IMR-90 (cell line): ENCODE data around the gene FITM2. TPM values are rescaled to one million over a fixed set of nuclear protein-coding genes. Genes with fewer than 3 reads are reported as not detected.

Source experiments
- ATAC-seq: fragments of 200-7000 bp; cut with Tn5 transposase; 2 replicates; pipeline ENCODE4 v1.9.1; 2020; ENCODE audit warnings: low read depth, mild to moderate bottlenecking, moderate library complexity
- BruUV-seq: library from RNA; stranded (reverse); fragments of 400-500 nt; replicated peaks from 2 replicates; lab custom pipeline; 2021; lab: Mats Ljungman, UMichigan
- CTCF ChIA-PET: fragments of 300-600 bp; formaldehyde crosslinking; extraction: SDS; loops from one replicate; lab custom pipeline; 2021; ENCODE audit warnings: antibody characterized with exemption; lab: Yijun Ruan, JAX
- POLR2A ChIA-PET: fragments of 300-600 bp; sonication (Branson Sonifier 250); formaldehyde crosslinking; loops from one replicate; lab custom pipeline; 2022; ENCODE audit warnings: antibody characterized with exemption; ENCODE audit not compliant: unreplicated experiment; lab: Charles Lee
- DNase-seq: peaks from one replicate; pipeline ENCODE4 v3.0.0; 2013
- H2AFZ ChIP-seq: replicated peaks from 2 replicates; pipeline ENCODE3; 2013; ENCODE audit warnings: low read length, mild to moderate bottlenecking; ENCODE audit not compliant: poor library complexity
- H2AK5ac ChIP-seq: 2 replicates; pipeline ENCODE4 v1.6.1; 2013; ENCODE audit warnings: low read depth, low read length, inconsistent platforms
- H2AK9ac ChIP-seq: replicated peaks from 2 replicates; pipeline ENCODE3; 2013; ENCODE audit warnings: mild to moderate bottlenecking, low read depth, low read length, moderate library complexity; ENCODE audit not compliant: poor library complexity
- H2BK120ac ChIP-seq: 2 replicates; pipeline ENCODE4 v1.6.1; 2013; ENCODE audit warnings: low read depth, low read length, inconsistent platforms
- H2BK15ac ChIP-seq: 3 replicates; pipeline ENCODE4 v1.6.1; 2013; ENCODE audit warnings: low read depth, low read length, inconsistent platforms
- H2BK20ac ChIP-seq: 2 replicates; pipeline ENCODE4 v1.6.1; 2013; ENCODE audit warnings: low read depth, mild to moderate bottlenecking, inconsistent platforms, low read length, moderate library complexity
- H2BK5ac ChIP-seq: 2 replicates; pipeline ENCODE4 v1.6.1; 2013; ENCODE audit warnings: mild to moderate bottlenecking, low read depth, low read length, inconsistent platforms; ENCODE audit not compliant: poor library complexity, severe bottlenecking
- H3K14ac ChIP-seq: replicated peaks from 2 replicates; pipeline ENCODE4 v1.6.1; 2013; ENCODE audit warnings: low read depth, low read length, inconsistent platforms
- H3K18ac ChIP-seq: 2 replicates; pipeline ENCODE4 v1.6.1; 2013; ENCODE audit warnings: low read depth, low read length, control low read depth
- H3K23ac ChIP-seq: 2 replicates; pipeline ENCODE4 v1.6.1; 2013; ENCODE audit warnings: low read depth, low read length, inconsistent platforms
- H3K27ac ChIP-seq: 2 replicates; pipeline ENCODE4 v1.5.1; 2013; ENCODE audit warnings: mild to moderate bottlenecking, control low read depth, low read length; ENCODE audit not compliant: insufficient read depth
- H3K27me3 ChIP-seq: 2 replicates; pipeline ENCODE4 v1.6.1; 2013; ENCODE audit warnings: low read length; ENCODE audit not compliant: control insufficient read depth, insufficient read depth
- H3K36me3 ChIP-seq: 2 replicates; pipeline ENCODE4 v1.6.1; 2013; ENCODE audit warnings: low read length, mixed read lengths; ENCODE audit not compliant: control insufficient read depth, insufficient read depth
- H3K4ac ChIP-seq: 2 replicates; pipeline ENCODE4 v1.6.1; 2013; ENCODE audit warnings: low read depth, low read length, inconsistent platforms
- H3K4me1 ChIP-seq: 2 replicates; pipeline ENCODE4 v1.6.1; 2013; ENCODE audit warnings: low read length, mixed read lengths; ENCODE audit not compliant: control insufficient read depth, insufficient read depth
- H3K4me2 ChIP-seq: 2 replicates; pipeline ENCODE4 v1.6.1; 2013; ENCODE audit warnings: low read depth, mild to moderate bottlenecking, control low read depth, low read length, moderate library complexity
- H3K4me3 ChIP-seq: 2 replicates; pipeline ENCODE4 v1.5.1; 2013; ENCODE audit warnings: low read depth, mild to moderate bottlenecking, control low read depth, low read length, moderate library complexity; ENCODE audit not compliant: insufficient read depth
- H3K56ac ChIP-seq: 2 replicates; pipeline ENCODE4 v1.6.1; 2013; ENCODE audit warnings: low read length, inconsistent platforms; ENCODE audit not compliant: insufficient read depth; ENCODE audit errors: extremely low read depth
- H3K79me1 ChIP-seq, 2 experiments: 2 replicates each; pipeline ENCODE4 v1.6.1; 2013; ENCODE audit warnings: low read length in 2 of 2, inconsistent platforms in 1 of 2, low read depth in 1 of 2
- H3K9ac ChIP-seq: 2 replicates; pipeline ENCODE4 v1.6.1; 2013; ENCODE audit warnings: low read depth, low read length, control low read depth
- H3K9me1 ChIP-seq: 2 replicates; pipeline ENCODE4 v1.6.1; 2013; ENCODE audit warnings: low read length, inconsistent platforms; ENCODE audit not compliant: insufficient read depth
- H3K9me3 ChIP-seq: 2 replicates; pipeline ENCODE4 v1.6.1; 2013; ENCODE audit warnings: low read length; ENCODE audit not compliant: control insufficient read depth, insufficient read depth
- H4K20me1 ChIP-seq: 2 replicates; pipeline ENCODE4 v1.6.1; 2013; ENCODE audit warnings: low read length, inconsistent platforms; ENCODE audit not compliant: insufficient read depth
- H4K5ac ChIP-seq: 2 replicates; pipeline ENCODE4 v1.6.1; 2013; ENCODE audit warnings: mild to moderate bottlenecking, low read depth, low read length, control low read depth
- H4K8ac ChIP-seq, 2 experiments: 2 replicates each; pipeline ENCODE4 v1.6.1; 2013; ENCODE audit warnings: low read depth in 2 of 2, low read length in 2 of 2, control low read depth in 1 of 2, inconsistent platforms in 1 of 2
- H4K91ac ChIP-seq: 2 replicates; pipeline ENCODE4 v1.6.1; 2013; ENCODE audit warnings: low read depth, low read length, inconsistent platforms; ENCODE audit not compliant: insufficient read depth
- BHLHE40 ChIP-seq: fragments of 150-350 bp; IDR thresholded peaks from 2 replicates; pipeline ENCODE4 v1.6.1; 2016; ENCODE audit warnings: mild to moderate bottlenecking, low read depth, low read length
- CEBPB ChIP-seq: IDR thresholded peaks from 2 replicates; pipeline ENCODE4 v1.6.1; 2012; ENCODE audit warnings: low read depth, low read length, improper control_type of control experiment
- CHD1 ChIP-seq: IDR thresholded peaks from 2 replicates; pipeline ENCODE4 v1.6.1; 2012; ENCODE audit warnings: low read depth, low read length, improper control_type of control experiment
- MAFK ChIP-seq: IDR thresholded peaks from 2 replicates; pipeline ENCODE4 v1.6.1; 2012; ENCODE audit warnings: low read depth, low read length, improper control_type of control experiment
- MAZ ChIP-seq: IDR thresholded peaks from 2 replicates; pipeline ENCODE4 v1.6.1; 2012; ENCODE audit warnings: low read depth, mild to moderate bottlenecking, low read length, improper control_type of control experiment, moderate library complexity, borderline replicate concordance
- MXI1 ChIP-seq: IDR thresholded peaks from 2 replicates; pipeline ENCODE4 v1.6.1; 2012; ENCODE audit warnings: low read depth, mild to moderate bottlenecking, low read length, moderate library complexity, borderline replicate concordance
- NFE2L2 ChIP-seq: fragments of 150-350 bp; IDR thresholded peaks from 2 replicates; pipeline ENCODE4 v1.6.1; 2016; ENCODE audit warnings: low read depth, mild to moderate bottlenecking, low read length
- POLR2A ChIP-seq: IDR thresholded peaks from 2 replicates; pipeline ENCODE4 v1.6.1; 2012; ENCODE audit warnings: mild to moderate bottlenecking, low read depth, low read length
- RAD21 ChIP-seq: IDR thresholded peaks from 2 replicates; pipeline ENCODE4 v1.6.1; 2012; ENCODE audit warnings: low read length, improper control_type of control experiment
- RCOR1 ChIP-seq: IDR thresholded peaks from 2 replicates; pipeline ENCODE4 v1.6.1; 2012; ENCODE audit warnings: mild to moderate bottlenecking, low read length, improper control_type of control experiment; ENCODE audit not compliant: insufficient replicate concordance
- RFX5 ChIP-seq: IDR thresholded peaks from 2 replicates; pipeline ENCODE4 v1.8.0; 2012; ENCODE audit warnings: low read depth, mild to moderate bottlenecking, low read length, moderate library complexity
- WGBS, 2 experiments: methylation state at CpG; one replicate each; pipeline versions ENCODE4 v1.1.5 to v1.1.7; 2013; ENCODE audit warnings: missing lambda C conversion rate in 2 of 2; ENCODE audit not compliant: insufficient read length in 1 of 2; ENCODE audit errors: extremely low coverage in 2 of 2; 5-methylcytosine and 5-hydroxymethylcytosine counted together
- dilution Hi-C: fragments of 300-500 bp; cut with HindIII; formaldehyde crosslinking; loops from one replicate; pipeline ENCODE4 v1.14.3; 2018; ENCODE audit warnings: low sequenced_read_pairs; ENCODE audit not compliant: unreplicated experiment
- in situ Hi-C: fragments of 300-500 bp; cut with MboI; formaldehyde crosslinking; loops from 3 replicates; pipeline ENCODE4 v1.14.3; 2019; ENCODE audit warnings: low sequenced_read_pairs, inconsistent platforms, mixed read lengths
- intact Hi-C: fragments of 100-400 bp; cut with micrococcal nuclease; formaldehyde crosslinking; loops from 2 replicates; pipeline ENCODE4 v1.10.0; 2022
- polyA plus RNA-seq, 3 experiments: library from polyadenylated mRNA; depleted of rRNA; stranded (reverse); fragments of >200 nt; gene quantifications; 2 replicates each; pipeline ENCODE4 v1.2.3, GENCODE V29; 2012; ENCODE audit warnings: low replicate concordance in 1 of 3
- total RNA-seq: library from RNA; depleted of rRNA; stranded (reverse); fragments of >200 nt; gene quantifications from 2 replicates; pipeline ENCODE4 v1.2.3, GENCODE V29; 2012
- TF ChIP-seq, protein P1 (sequence below): conservative IDR thresholded peaks from 2 replicates; pipeline ENCODE4 v1.5.1; 2012; ENCODE audit warnings: mild to moderate bottlenecking, low read depth, low read length, improper control_type of control experiment
- TF ChIP-seq, protein P2 (sequence below): fragments of 150-350 bp; IDR thresholded peaks from 2 replicates; pipeline ENCODE4 v1.6.1; 2017; ENCODE audit warnings: mild to moderate bottlenecking, antibody characterized with exemption, low read length, low read depth
- TF ChIP-seq, protein P3 (sequence below): fragments of 150-350 bp; IDR thresholded peaks from 2 replicates; pipeline ENCODE4 v1.6.1; 2016; ENCODE audit warnings: low read depth, mild to moderate bottlenecking, low read length, moderate library complexity, borderline replicate concordance

FITM2 gene
- total and polyA plus RNA-seq, 2 of the 4 experiments (the other 2 are of a cell fraction): 3.4 to 6.5 TPM

DNA sequence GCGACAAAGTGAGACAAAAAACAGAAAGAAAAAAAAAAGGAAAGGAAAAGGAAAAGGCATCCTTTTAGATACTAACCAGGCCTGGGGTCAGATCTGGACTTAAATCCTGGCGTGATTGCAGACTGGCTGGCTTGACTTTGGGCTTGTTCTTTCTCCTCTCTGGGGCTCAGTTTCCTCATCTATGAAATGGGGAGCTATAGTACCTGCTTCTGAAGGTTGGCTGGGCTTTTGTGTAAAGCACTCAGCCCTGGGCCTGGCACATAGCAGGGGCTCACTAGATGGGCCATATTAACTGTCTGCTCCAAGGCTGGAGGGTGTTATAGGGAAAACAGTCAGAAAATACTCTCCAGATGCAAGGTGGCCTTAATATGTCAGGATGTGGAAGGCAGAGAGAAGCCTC is 24.7 kb upstream of the FITM2 start:
- 100% methylated on average over 1 of the region's 2 CpGs; no CpG with 5 or more reads in 1 of the 2 experiments for WGBS, 2 experiments
- no peak overlapping the region for H3K23ac ChIP-seq
- no peak overlapping the region for H2BK20ac ChIP-seq
- no peak for ATAC-seq
- no peak overlapping the region for H2BK120ac ChIP-seq
- ChIA-PET CTCF (no interaction called here), POLR2A (no interaction called here)
- H3K9ac ChIP-seq: no peak overlapping the region
- in situ Hi-C loops (no loop called here), dilution Hi-C loops (no loop called here), intact Hi-C loops (no loop called here)
- no peaks in the 10 kb centered on the region for H3K79me1 ChIP-seq
- H3K27me3 ChIP-seq: peaks cover 41% of the 10 kb centered on the region
- H3K27ac ChIP-seq: no peak overlapping the region
- BruUV-seq: no TSS peak
- no peak overlapping the region for H2AK9ac ChIP-seq
- no peak overlapping the region for H4K8ac ChIP-seq
- H3K18ac ChIP-seq: no peak overlapping the region
- H3K9me3 ChIP-seq: no peaks in the 10 kb centered on the region
- no peaks in the 10 kb centered on the region for H3K36me3 ChIP-seq
- H4K5ac ChIP-seq: no peak overlapping the region
- no peak overlapping the region for H4K91ac ChIP-seq
- H3K9me1 ChIP-seq: no peaks in the 10 kb centered on the region
- H3K14ac ChIP-seq: no peak overlapping the region
- no peaks in the 10 kb centered on the region for H3K4me1 ChIP-seq
- no peak overlapping the region for H3K4me3 ChIP-seq
- H3K56ac ChIP-seq: no peak overlapping the region
- H2AFZ ChIP-seq: no peak overlapping the region
- H2BK15ac ChIP-seq: no peak overlapping the region
- no peak overlapping the region for H3K4ac ChIP-seq
- H2BK5ac ChIP-seq: no peak overlapping the region
- no peak for TF ChIP-seq MAFK
- TF ChIP-seq RFX5: no peak
- TF ChIP-seq CEBPB: no peak
- TF ChIP-seq CHD1: no peak
- TF ChIP-seq MAZ: no peak
- no peak for TF ChIP-seq BHLHE40
- TF ChIP-seq MXI1: no peak
- TF ChIP-seq, protein P1, sequence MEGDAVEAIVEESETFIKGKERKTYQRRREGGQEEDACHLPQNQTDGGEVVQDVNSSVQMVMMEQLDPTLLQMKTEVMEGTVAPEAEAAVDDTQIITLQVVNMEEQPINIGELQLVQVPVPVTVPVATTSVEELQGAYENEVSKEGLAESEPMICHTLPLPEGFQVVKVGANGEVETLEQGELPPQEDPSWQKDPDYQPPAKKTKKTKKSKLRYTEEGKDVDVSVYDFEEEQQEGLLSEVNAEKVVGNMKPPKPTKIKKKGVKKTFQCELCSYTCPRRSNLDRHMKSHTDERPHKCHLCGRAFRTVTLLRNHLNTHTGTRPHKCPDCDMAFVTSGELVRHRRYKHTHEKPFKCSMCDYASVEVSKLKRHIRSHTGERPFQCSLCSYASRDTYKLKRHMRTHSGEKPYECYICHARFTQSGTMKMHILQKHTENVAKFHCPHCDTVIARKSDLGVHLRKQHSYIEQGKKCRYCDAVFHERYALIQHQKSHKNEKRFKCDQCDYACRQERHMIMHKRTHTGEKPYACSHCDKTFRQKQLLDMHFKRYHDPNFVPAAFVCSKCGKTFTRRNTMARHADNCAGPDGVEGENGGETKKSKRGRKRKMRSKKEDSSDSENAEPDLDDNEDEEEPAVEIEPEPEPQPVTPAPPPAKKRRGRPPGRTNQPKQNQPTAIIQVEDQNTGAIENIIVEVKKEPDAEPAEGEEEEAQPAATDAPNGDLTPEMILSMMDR: no peak
- TF ChIP-seq RAD21: no peak
- TF ChIP-seq, protein P2, sequence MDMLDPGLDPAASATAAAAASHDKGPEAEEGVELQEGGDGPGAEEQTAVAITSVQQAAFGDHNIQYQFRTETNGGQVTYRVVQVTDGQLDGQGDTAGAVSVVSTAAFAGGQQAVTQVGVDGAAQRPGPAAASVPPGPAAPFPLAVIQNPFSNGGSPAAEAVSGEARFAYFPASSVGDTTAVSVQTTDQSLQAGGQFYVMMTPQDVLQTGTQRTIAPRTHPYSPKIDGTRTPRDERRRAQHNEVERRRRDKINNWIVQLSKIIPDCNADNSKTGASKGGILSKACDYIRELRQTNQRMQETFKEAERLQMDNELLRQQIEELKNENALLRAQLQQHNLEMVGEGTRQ: no peak
- TF ChIP-seq RCOR1: no peak
- TF ChIP-seq NFE2L2: no peak
- no peak for TF ChIP-seq POLR2A
- TF ChIP-seq, protein P3, sequence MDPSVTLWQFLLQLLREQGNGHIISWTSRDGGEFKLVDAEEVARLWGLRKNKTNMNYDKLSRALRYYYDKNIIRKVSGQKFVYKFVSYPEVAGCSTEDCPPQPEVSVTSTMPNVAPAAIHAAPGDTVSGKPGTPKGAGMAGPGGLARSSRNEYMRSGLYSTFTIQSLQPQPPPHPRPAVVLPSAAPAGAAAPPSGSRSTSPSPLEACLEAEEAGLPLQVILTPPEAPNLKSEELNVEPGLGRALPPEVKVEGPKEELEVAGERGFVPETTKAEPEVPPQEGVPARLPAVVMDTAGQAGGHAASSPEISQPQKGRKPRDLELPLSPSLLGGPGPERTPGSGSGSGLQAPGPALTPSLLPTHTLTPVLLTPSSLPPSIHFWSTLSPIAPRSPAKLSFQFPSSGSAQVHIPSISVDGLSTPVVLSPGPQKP: no peak
- DNase-seq: no peak
- no peak overlapping the region for H2AK5ac ChIP-seq
- no peak overlapping the region for H3K4me2 ChIP-seq
- no peaks in the 10 kb centered on the region for H4K20me1 ChIP-seq
